ENCODE measurements around the gene HAUS1. TPM values are rescaled to one million over a fixed set of nuclear protein-coding genes. Genes with fewer than 3 reads are reported as not detected.

The HAUS1 gene
- total and polyA plus RNA-seq, 2 of the 8 experiments (the other 6 are each of a cell fraction or from before 2014, with no cell fraction given): 104 TPM

GRCh38 chr18:46061796-46062195 is 42.4 kb upstream of the HAUS1 start:
- Histone ChIP-seq H2AK5ac (ENCODE audit: low read depth, low read length) (no peak overlapping the region), H4K5ac (ENCODE audit: insufficient read length, low read depth, low read length) (no peak overlapping the region), H4K8ac (ENCODE audit: extremely low read depth, insufficient read depth, low read length) (no peak overlapping the region), H3K9ac (replicated peaks in 1 of 4; ENCODE audit: extremely low read depth in 1 of 4, low read depth in 3 of 4, low read length in 3 of 4) (no peak overlapping the region), H2BK120ac (replicated peaks; ENCODE audit: low read depth, low read length) (no peak overlapping the region), H2AFZ (ENCODE audit: low read length) (no peak overlapping the region), H3K4me1 (replicated peaks in 1 of 4; ENCODE audit: control insufficient read depth in 3 of 4, insufficient read depth in 4 of 4, low read length in 3 of 4) (no peaks in the 10 kb centered on the region), H3K18ac (ENCODE audit: extremely low read depth, low read length) (no peak overlapping the region), H3K4me3 (ENCODE audit: extremely low read depth in 1 of 4, insufficient read depth in 2 of 4, low read depth in 3 of 4, low read length in 4 of 4) (no peak overlapping the region), H3K27ac (ENCODE audit: low read depth, low read length) (no peak overlapping the region), H3K4me2 (ENCODE audit: insufficient read depth in 1 of 2, low read depth in 2 of 2, low read length in 2 of 2) (no peak overlapping the region), H3K23ac (ENCODE audit: insufficient read length) (no peak overlapping the region), H4K91ac (replicated peaks; ENCODE audit: insufficient read length, low read length) (no peak overlapping the region), H3K4ac (replicated peaks; ENCODE audit: insufficient read length, low read depth, low read length) (no peak overlapping the region), H2BK20ac (ENCODE audit: low read length) (no peak overlapping the region), H3K14ac (ENCODE audit: insufficient read length) (no peak overlapping the region), H3K79me2 (ENCODE audit: control insufficient read depth in 1 of 2, insufficient read depth in 2 of 2, low read length in 2 of 2) (no peaks in the 10 kb centered on the region), H3K36me3 (ENCODE audit: control insufficient read depth in 2 of 4, insufficient read depth in 4 of 4, low read length in 3 of 4) (no peaks in the 10 kb centered on the region), H2BK15ac (ENCODE audit: low read length) (no peak overlapping the region), H3K23me2 (ENCODE audit: low read depth, low read length) (no peaks in the 10 kb centered on the region), H3K27me3 (replicated peaks in 1 of 4; ENCODE audit: control insufficient read depth in 3 of 4, extremely low read depth in 1 of 4, insufficient read depth in 3 of 4, low read length in 3 of 4) (no peaks in the 10 kb centered on the region), H2BK12ac (ENCODE audit: low read depth, low read length) (no peak overlapping the region), H3K9me3 (ENCODE audit: insufficient read depth in 2 of 2, low read depth in 1 of 2, low read length in 1 of 2) (no peaks in the 10 kb centered on the region), H2BK5ac (ENCODE audit: low read depth, low read length) (no peak overlapping the region), H4K20me1 (replicated peaks in 1 of 2; ENCODE audit: control insufficient read depth in 1 of 2, insufficient read depth in 2 of 2, low read length in 2 of 2) (no peaks in the 10 kb centered on the region), H3K56ac (replicated peaks; ENCODE audit: insufficient read length, low read depth, low read length) (no peak overlapping the region), H3K79me1 (ENCODE audit: low read depth, low read length) (no peaks in the 10 kb centered on the region)
- FAIRE-seq (no peak), DNase-seq (ENCODE audit: low read depth in 1 of 2, low spot score in 2 of 2) (peak in 1 of 2 experiments; percentile 8)
- ChIA-PET POLR2A (ENCODE audit: partially characterized antibody) (interaction anchor here (1.0 kb wide), 1 partner anchor 8 kb away, joined by 3 read pairs; no protein-coding TSS in a partner anchor), CTCF (ENCODE audit: partially characterized antibody) (interaction anchor here (0.6 to 2.5 kb wide), 9 partner anchors 10 to 108 kb away, joined by 3 to 18 read pairs (median 4); partner anchors contain the start of gene PSTPIP2)
- WGBS, 2 experiments (ENCODE audit: extremely low coverage in 1 of 2, insufficient coverage in 1 of 2, insufficient read length in 1 of 2, insufficient replicate concordance in 2 of 2, low coverage in 1 of 2, low lambda C conversion rate in 2 of 2, missing lambda C conversion rate in 1 of 2): 87% methylated on average over 1 of the region's 1 CpG; no CpG with 5 or more reads in 1 of the 2 experiments
- TF ChIP-seq CREB1 (IDR thresholded peaks at IDR 0.05) (no peak), USF2 (IDR thresholded peaks at IDR 0.05; ENCODE audit: low read length) (no peak), TAF1 (IDR thresholded peaks at IDR 0.05; ENCODE audit: low read depth, low read length) (no peak), KDM1A (IDR thresholded peaks at IDR 0.05; ENCODE audit: borderline replicate concordance, low read length) (no peak), CBX8 (IDR thresholded peaks at IDR 0.05; ENCODE audit: borderline replicate concordance, low read depth, low read length) (no peak)
